IMR-90 (cell line): Measurements from ENCODE around the gene LCNL1.

ENCODE experiments used
- CTCF ChIP-seq: conservative IDR thresholded peaks from 2 replicates; pipeline ENCODE4 v1.5.1; 2012; ENCODE audit warnings: mild to moderate bottlenecking, low read depth, low read length, improper control_type of control experiment
- ELK1 ChIP-seq: fragments of 150-350 bp; IDR thresholded peaks from 2 replicates; pipeline ENCODE4 v1.6.1; 2016; ENCODE audit warnings: low read depth, mild to moderate bottlenecking, low read length, moderate library complexity, borderline replicate concordance
- FOS ChIP-seq: fragments of 150-350 bp; IDR thresholded peaks from 2 replicates; pipeline ENCODE4 v1.6.1; 2016; ENCODE audit warnings: low read depth, low read length
- POLR2A ChIP-seq: IDR thresholded peaks from 2 replicates; pipeline ENCODE4 v1.6.1; 2012; ENCODE audit warnings: mild to moderate bottlenecking, low read depth, low read length
- RAD21 ChIP-seq: IDR thresholded peaks from 2 replicates; pipeline ENCODE4 v1.6.1; 2012; ENCODE audit warnings: low read length, improper control_type of control experiment
- SMC3 ChIP-seq: fragments of 150-350 bp; IDR thresholded peaks from 2 replicates; pipeline ENCODE4 v1.6.1; 2016; ENCODE audit warnings: low read depth, mild to moderate bottlenecking, antibody characterized with exemption, low read length, moderate library complexity
- USF2 ChIP-seq: fragments of 150-350 bp; IDR thresholded peaks from 2 replicates; pipeline ENCODE4 v1.6.1; 2017; ENCODE audit warnings: mild to moderate bottlenecking, antibody characterized with exemption, low read length, low read depth

GRCh38 chr9:136979769-136980587 lies 2.8 kb upstream of the LCNL1 start:
- no peak for TF ChIP-seq RAD21
- TF ChIP-seq FOS: no peak
- TF ChIP-seq POLR2A: no peak
- TF ChIP-seq CTCF: no peak
- no peak for TF ChIP-seq USF2
- TF ChIP-seq SMC3: no peak
- no peak for TF ChIP-seq ELK1
